ENCODE results near the gene ABCA12. TPM values are rescaled to one million over a fixed set of nuclear protein-coding genes. Genes with fewer than 3 reads are reported as not detected.

ABCA12 gene
- total RNA-seq, 1 experiment from 2014 or later = not detected

DNA sequence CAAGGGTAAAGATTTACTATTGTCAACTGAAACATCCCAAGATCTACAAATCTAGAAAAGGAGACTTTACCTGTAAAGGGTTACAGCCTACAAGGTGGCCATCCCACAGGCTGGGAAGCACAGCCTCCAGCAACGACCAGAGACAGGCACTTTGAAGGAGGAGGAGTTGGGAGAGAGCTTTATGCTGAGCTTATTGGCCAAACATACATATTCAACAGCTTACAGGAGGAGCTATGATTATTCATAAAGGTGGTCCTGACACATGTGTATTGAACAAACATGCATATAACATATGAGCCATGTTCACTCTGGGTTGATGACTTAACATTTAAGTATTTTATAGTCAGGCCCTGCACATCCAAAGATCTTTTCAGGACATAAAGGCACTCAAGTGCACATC is 11.1 kb upstream of the ABCA12 start:
- H3K4me1 Mint-ChIP-seq (ENCODE audit: low read depth, unreplicated experiment) = no peaks in the 10 kb centered on the region
- intact Hi-C loops (cut with micrococcal nuclease; ENCODE audit: unreplicated experiment) = no loop called here
- Histone ChIP-seq H3K4me1 (no peaks in the 10 kb centered on the region), H3K9me3 (no peaks in the 10 kb centered on the region), H3K36me3 (ENCODE audit: control insufficient read depth, insufficient read depth, low read length) (no peaks in the 10 kb centered on the region), H3K27me3 (replicated peaks; ENCODE audit: control insufficient read depth, insufficient read depth, low read length) (no peaks in the 10 kb centered on the region), H3K4me3 (ENCODE audit: low read depth, low read length) (no peak overlapping the region)
- H3K27me3 Mint-ChIP-seq (ENCODE audit: insufficient read depth, unreplicated experiment) = no peaks in the 10 kb centered on the region
- H3K27ac Mint-ChIP-seq (ENCODE audit: unreplicated experiment) = no peak overlapping the region
- no TSS peak for BruUV-seq (replicated peaks)
- no peaks in the 10 kb centered on the region for H3K9me3 Mint-ChIP-seq (ENCODE audit: unreplicated experiment)
- POLR2A ChIA-PET = no interaction called here
- H3K4me3 Mint-ChIP-seq (ENCODE audit: unreplicated experiment) = no peak overlapping the region
- no peaks in the 10 kb centered on the region for H3K36me3 Mint-ChIP-seq (ENCODE audit: insufficient read depth, unreplicated experiment)
- DNase-seq = no peak
- TF ChIP-seq, protein P1, sequence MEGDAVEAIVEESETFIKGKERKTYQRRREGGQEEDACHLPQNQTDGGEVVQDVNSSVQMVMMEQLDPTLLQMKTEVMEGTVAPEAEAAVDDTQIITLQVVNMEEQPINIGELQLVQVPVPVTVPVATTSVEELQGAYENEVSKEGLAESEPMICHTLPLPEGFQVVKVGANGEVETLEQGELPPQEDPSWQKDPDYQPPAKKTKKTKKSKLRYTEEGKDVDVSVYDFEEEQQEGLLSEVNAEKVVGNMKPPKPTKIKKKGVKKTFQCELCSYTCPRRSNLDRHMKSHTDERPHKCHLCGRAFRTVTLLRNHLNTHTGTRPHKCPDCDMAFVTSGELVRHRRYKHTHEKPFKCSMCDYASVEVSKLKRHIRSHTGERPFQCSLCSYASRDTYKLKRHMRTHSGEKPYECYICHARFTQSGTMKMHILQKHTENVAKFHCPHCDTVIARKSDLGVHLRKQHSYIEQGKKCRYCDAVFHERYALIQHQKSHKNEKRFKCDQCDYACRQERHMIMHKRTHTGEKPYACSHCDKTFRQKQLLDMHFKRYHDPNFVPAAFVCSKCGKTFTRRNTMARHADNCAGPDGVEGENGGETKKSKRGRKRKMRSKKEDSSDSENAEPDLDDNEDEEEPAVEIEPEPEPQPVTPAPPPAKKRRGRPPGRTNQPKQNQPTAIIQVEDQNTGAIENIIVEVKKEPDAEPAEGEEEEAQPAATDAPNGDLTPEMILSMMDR (IDR thresholded peaks at IDR 0.05; ENCODE audit: insufficient read depth in 1 of 2, low read depth in 1 of 2, low read length in 1 of 2, severe bottlenecking in 1 of 2, unreplicated experiment in 1 of 2) = no peak
- CTCF ChIA-PET = no interaction called here

DNA sequence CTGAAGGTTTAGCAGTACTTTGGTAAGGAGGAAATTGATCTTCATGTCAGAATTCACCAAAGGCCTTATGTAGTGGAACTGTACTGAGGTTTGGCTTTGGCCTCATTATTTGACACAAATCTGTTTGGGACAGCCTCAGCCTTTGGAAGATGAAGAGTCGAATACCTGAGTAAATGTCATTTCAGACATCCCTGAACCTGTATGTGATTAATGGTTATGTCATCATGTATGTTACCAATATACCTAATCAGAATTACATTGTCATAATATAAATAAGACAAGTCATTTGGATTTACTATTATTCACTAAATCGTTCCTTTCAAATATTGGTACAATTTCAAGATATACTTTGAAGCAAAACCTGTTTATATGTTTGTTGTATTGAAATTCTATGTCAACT is 10.6 kb upstream of the ABCA12 start:
- intact Hi-C loops (cut with micrococcal nuclease; ENCODE audit: unreplicated experiment) = no loop called here
- H3K9me3 ChIP-seq = no peaks in the 10 kb centered on the region

DNA sequence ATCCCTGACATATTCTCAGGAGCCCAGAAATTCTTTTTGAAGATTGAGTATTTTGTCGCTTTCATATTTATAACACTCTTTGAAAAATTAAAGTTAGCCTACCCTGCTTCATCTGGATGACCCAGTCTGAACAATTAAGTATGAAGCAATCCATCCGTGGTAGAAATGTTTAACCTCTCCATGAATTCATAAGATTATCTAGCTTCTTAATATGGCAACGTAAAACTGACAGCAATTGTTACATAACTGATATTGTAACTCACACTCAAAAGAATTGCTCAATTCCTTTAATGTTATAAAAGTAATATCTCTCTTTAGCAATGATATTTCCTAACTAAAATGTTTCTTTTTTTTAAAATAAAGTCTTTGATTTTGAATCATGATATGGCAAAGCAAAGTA is 7.2 kb upstream of the ABCA12 start:
- Mint-ChIP-seq H3K4me3 (ENCODE audit: unreplicated experiment) (no peak overlapping the region), H3K36me3 (ENCODE audit: insufficient read depth, unreplicated experiment) (no peaks in the 10 kb centered on the region), H3K4me1 (ENCODE audit: low read depth, unreplicated experiment) (no peaks in the 10 kb centered on the region), H3K27ac (ENCODE audit: unreplicated experiment) (no peak overlapping the region), H3K27me3 (ENCODE audit: insufficient read depth, unreplicated experiment) (no peaks in the 10 kb centered on the region), H3K9me3 (ENCODE audit: unreplicated experiment) (no peaks in the 10 kb centered on the region)
- H3K4me3 ChIP-seq (ENCODE audit: low read depth, low read length) = no peak overlapping the region
- ChIA-PET CTCF (no interaction called here), POLR2A (no interaction called here)
- H3K27me3 ChIP-seq (replicated peaks; ENCODE audit: control insufficient read depth, insufficient read depth, low read length) = no peaks in the 10 kb centered on the region
- no TSS peak for BruUV-seq (replicated peaks)
- TF ChIP-seq, protein P1 (IDR thresholded peaks at IDR 0.05; ENCODE audit: insufficient read depth in 1 of 2, low read depth in 1 of 2, low read length in 1 of 2, severe bottlenecking in 1 of 2, unreplicated experiment in 1 of 2) = no peak
- no peaks in the 10 kb centered on the region for H3K36me3 ChIP-seq (ENCODE audit: control insufficient read depth, insufficient read depth, low read length)
- no peaks in the 10 kb centered on the region for H3K4me1 ChIP-seq
- intact Hi-C loops (cut with micrococcal nuclease; ENCODE audit: unreplicated experiment) = no loop called here
- no peak for DNase-seq
- H3K9me3 ChIP-seq = no peaks in the 10 kb centered on the region

More for the DNA sequence above, 10.6 kb upstream of the ABCA12 start:
- ChIA-PET POLR2A (no interaction called here), CTCF (no interaction called here)
- Mint-ChIP-seq H3K27ac (ENCODE audit: unreplicated experiment) (no peak overlapping the region), H3K4me1 (ENCODE audit: low read depth, unreplicated experiment) (no peaks in the 10 kb centered on the region), H3K4me3 (ENCODE audit: unreplicated experiment) (no peak overlapping the region), H3K9me3 (ENCODE audit: unreplicated experiment) (no peaks in the 10 kb centered on the region), H3K27me3 (ENCODE audit: insufficient read depth, unreplicated experiment) (no peaks in the 10 kb centered on the region), H3K36me3 (ENCODE audit: insufficient read depth, unreplicated experiment) (no peaks in the 10 kb centered on the region)
- BruUV-seq (replicated peaks) = no TSS peak
- no peak for DNase-seq
- Histone ChIP-seq H3K36me3 (ENCODE audit: control insufficient read depth, insufficient read depth, low read length) (no peaks in the 10 kb centered on the region), H3K4me1 (no peaks in the 10 kb centered on the region), H3K27me3 (replicated peaks; ENCODE audit: control insufficient read depth, insufficient read depth, low read length) (no peaks in the 10 kb centered on the region), H3K4me3 (ENCODE audit: low read depth, low read length) (no peak overlapping the region)
- TF ChIP-seq, protein P1 (IDR thresholded peaks at IDR 0.05; ENCODE audit: insufficient read depth in 1 of 2, low read depth in 1 of 2, low read length in 1 of 2, severe bottlenecking in 1 of 2, unreplicated experiment in 1 of 2) = no peak
